Transverse colon (tissue), 4 donors: Measurements from ENCODE around the gene JAKMIP1. TPM values are rescaled to one million over a fixed set of nuclear protein-coding genes. Genes with fewer than 3 reads are reported as not detected.

Source experiments
- DNase-seq: peaks from one replicate; pipeline ENCODE4 v3.0.0-alpha.2; 2019
- H3K27ac ChIP-seq, 4 donors: fragments of 200-600 bp; sonication (generic); 2 replicates each; pipeline ENCODE4 v1.5.1; 2016 to 2018; ENCODE audit warnings: inconsistent platforms in 4 of 4
- H3K27me3 ChIP-seq: fragments of 200-600 bp; sonication (generic); 2 replicates; pipeline ENCODE4 v1.5.1; 2017; ENCODE audit warnings: inconsistent platforms
- H3K36me3 ChIP-seq, 4 donors: fragments of 200-600 bp; sonication (generic); 2 replicates each; pipeline ENCODE4 v1.5.1; 2017 to 2019; ENCODE audit warnings: inconsistent platforms in 4 of 4
- H3K4me1 ChIP-seq, 4 donors: fragments of 200-600 bp; sonication (generic); 2 replicates each; pipeline ENCODE4 v1.5.1; 2017 to 2020; ENCODE audit warnings: inconsistent platforms in 4 of 4
- H3K4me3 ChIP-seq, 4 donors: fragments of 200-600 bp; sonication (generic); 1 replicate in 1 of 4; 2 replicates in 3 of 4; pipeline versions ENCODE4 v1.5.1 to v1.6.1; 2017 to 2019; ENCODE audit warnings: inconsistent platforms in 4 of 4
- H3K9me3 ChIP-seq, 2 donors: fragments of 200-600 bp; sonication (generic); 2 replicates each; pipeline ENCODE4 v1.5.1; 2017 to 2019; ENCODE audit warnings: inconsistent platforms in 2 of 2
- EP300 ChIP-seq: sonication (generic); formaldehyde crosslinking; IDR thresholded peaks from one replicate; pipeline ENCODE4 v1.6.1; 2017; ENCODE audit warnings: antibody characterized with exemption, low read depth
- POLR2A ChIP-seq: fragments of 450-650 bp; IDR thresholded peaks from one replicate; pipeline ENCODE4 v1.6.1; 2016; ENCODE audit warnings: antibody characterized with exemption, mild to moderate bottlenecking, moderate library complexity
- POLR2AphosphoS5 ChIP-seq, 3 donors: sonication (generic); formaldehyde crosslinking; IDR thresholded peaks; one replicate each; pipeline ENCODE4 v1.6.1; 2016; ENCODE audit warnings: antibody characterized with exemption in 3 of 3
- WGBS, 2 donors: methylation state at CpG; one replicate each; pipeline ENCODE4 v1.1.5; 2018; ENCODE audit warnings: low coverage in 1 of 2; 5-methylcytosine and 5-hydroxymethylcytosine counted together
- in situ Hi-C, 4 donors: fragments of 200-750 bp; cut with MboI; loops; one replicate each; pipeline versions ENCODE4 v1.15.0 to v1.15.1; 2017; ENCODE audit warnings: low sequenced_read_pairs in 3 of 4, low pct_ligation_motif_present in 1 of 4, low pct_unique_long_range_greater_than_20kb in 1 of 4
- intact Hi-C: fragments of 100-400 bp; cut with DNase I; formaldehyde crosslinking; loops from one replicate; pipeline ENCODE4 v1.15.1; 2023; ENCODE audit warnings: low total_unique reads
- total RNA-seq, 4 donors: library from RNA; depleted of rRNA; stranded (reverse); fragments of >200 nt; gene quantifications; one replicate each; pipeline ENCODE4 v1.1.0, GENCODE V29; 2016
- TF ChIP-seq, protein P1 (sequence below), 5 experiments: fragments of 200-600 bp in 3 of 5; fragments of 450-650 bp in 2 of 5; sonication (generic) in 3 of 5; IDR thresholded peaks; 1 replicate in 2 of 5; 2 replicates in 3 of 5; pipeline ENCODE4 v1.5.1; 2016 to 2017; ENCODE audit warnings: antibody characterized with exemption in 5 of 5, inconsistent platforms in 3 of 5, mild to moderate bottlenecking in 2 of 5, moderate library complexity in 1 of 5

Gene JAKMIP1
- total RNA-seq, 4 donors from 2014 or later, result 1.2 to 1.7 TPM; not detected in 2

- WGBS, 2 donors, result 40 to 50% methylated on average over 2 to 7 of the region's 7 CpGs
- in situ Hi-C loops, result no loop called here
- TF ChIP-seq POLR2AphosphoS5 (IDR thresholded peaks at IDR 0.05) (no peak), EP300 (no peak), POLR2A (no peak)
- TF ChIP-seq, protein P1, sequence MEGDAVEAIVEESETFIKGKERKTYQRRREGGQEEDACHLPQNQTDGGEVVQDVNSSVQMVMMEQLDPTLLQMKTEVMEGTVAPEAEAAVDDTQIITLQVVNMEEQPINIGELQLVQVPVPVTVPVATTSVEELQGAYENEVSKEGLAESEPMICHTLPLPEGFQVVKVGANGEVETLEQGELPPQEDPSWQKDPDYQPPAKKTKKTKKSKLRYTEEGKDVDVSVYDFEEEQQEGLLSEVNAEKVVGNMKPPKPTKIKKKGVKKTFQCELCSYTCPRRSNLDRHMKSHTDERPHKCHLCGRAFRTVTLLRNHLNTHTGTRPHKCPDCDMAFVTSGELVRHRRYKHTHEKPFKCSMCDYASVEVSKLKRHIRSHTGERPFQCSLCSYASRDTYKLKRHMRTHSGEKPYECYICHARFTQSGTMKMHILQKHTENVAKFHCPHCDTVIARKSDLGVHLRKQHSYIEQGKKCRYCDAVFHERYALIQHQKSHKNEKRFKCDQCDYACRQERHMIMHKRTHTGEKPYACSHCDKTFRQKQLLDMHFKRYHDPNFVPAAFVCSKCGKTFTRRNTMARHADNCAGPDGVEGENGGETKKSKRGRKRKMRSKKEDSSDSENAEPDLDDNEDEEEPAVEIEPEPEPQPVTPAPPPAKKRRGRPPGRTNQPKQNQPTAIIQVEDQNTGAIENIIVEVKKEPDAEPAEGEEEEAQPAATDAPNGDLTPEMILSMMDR (IDR thresholded peaks at IDR 0.05), result no peak
Measured at GRCh38 chr4:6092131-6092530, 108.2 kb downstream of the JAKMIP1 start.

DNA sequence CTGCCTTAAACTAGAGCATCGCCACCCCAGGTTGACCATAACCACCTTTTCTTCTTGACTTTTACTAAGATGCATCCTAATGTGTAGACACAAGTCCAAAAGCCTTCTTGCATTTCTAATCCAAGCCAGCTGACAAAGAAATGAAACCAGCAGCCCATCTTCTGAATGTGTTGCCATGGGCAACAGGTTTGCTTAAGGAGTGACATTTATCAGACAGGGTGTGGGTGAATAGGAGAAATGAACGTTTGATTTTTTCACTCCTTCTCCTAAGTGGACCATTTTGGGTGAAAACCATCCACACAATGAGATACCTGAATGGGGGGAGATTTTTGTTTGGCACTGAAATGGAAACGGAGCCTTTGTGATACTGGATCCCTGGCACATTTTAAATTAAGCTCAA, 109.4 kb downstream of the JAKMIP1 start:
- TF ChIP-seq EP300, result no peak
- no peak for TF ChIP-seq POLR2AphosphoS5 (IDR thresholded peaks at IDR 0.05)
- TF ChIP-seq POLR2A, result no peak
- TF ChIP-seq, protein P1 (IDR thresholded peaks at IDR 0.05), result no peak
- no peaks in the 10 kb centered on the region for H3K27me3 ChIP-seq
- H3K27ac ChIP-seq, result no peak overlapping the region
- no peaks in the 10 kb centered on the region for H3K4me1 ChIP-seq
- 73 to 100% methylated on average over 1 to 3 of the region's 3 CpGs for WGBS, 2 donors
- H3K4me3 ChIP-seq, result no peak overlapping the region
- in situ Hi-C loops, result no loop called here
- H3K36me3 ChIP-seq, result no peaks in the 10 kb centered on the region
- no peak for DNase-seq
- intact Hi-C loops, result no loop called here
- no peaks in the 10 kb centered on the region for H3K9me3 ChIP-seq

More at GRCh38 chr4:6092131-6092530, 108.2 kb downstream of the JAKMIP1 start:
- Histone ChIP-seq H3K4me3 (no peak overlapping the region), H3K27me3 (no peaks in the 10 kb centered on the region), H3K9me3 (no peaks in the 10 kb centered on the region), H3K4me1 (no peaks in the 10 kb centered on the region), H3K27ac (no peak overlapping the region), H3K36me3 (no peaks in the 10 kb centered on the region)
- intact Hi-C loops, result no loop called here
- DNase-seq, result no peak

GRCh38 chr4:6088950-6089349, 111.4 kb downstream of the JAKMIP1 start:
- DNase-seq, result no peak
- H3K36me3 ChIP-seq, result no peaks in the 10 kb centered on the region
- TF ChIP-seq POLR2A, result no peak
- TF ChIP-seq EP300, result no peak
- TF ChIP-seq, protein P1 (IDR thresholded peaks at IDR 0.05), result no peak
- TF ChIP-seq POLR2AphosphoS5 (IDR thresholded peaks at IDR 0.05), result no peak
- in situ Hi-C loops (no loop called here), intact Hi-C loops (no loop called here)
- H3K27me3 ChIP-seq, result no peaks in the 10 kb centered on the region
- no peak overlapping the region for H3K4me3 ChIP-seq
- no peaks in the 10 kb centered on the region for H3K9me3 ChIP-seq
- H3K27ac ChIP-seq, result no peak overlapping the region
- H3K4me1 ChIP-seq, result no peaks in the 10 kb centered on the region
- WGBS, 2 donors, result 100% methylated on average over 2 of the region's 2 CpGs; no CpG with 5 or more reads in 1 of the 2 donors

DNA sequence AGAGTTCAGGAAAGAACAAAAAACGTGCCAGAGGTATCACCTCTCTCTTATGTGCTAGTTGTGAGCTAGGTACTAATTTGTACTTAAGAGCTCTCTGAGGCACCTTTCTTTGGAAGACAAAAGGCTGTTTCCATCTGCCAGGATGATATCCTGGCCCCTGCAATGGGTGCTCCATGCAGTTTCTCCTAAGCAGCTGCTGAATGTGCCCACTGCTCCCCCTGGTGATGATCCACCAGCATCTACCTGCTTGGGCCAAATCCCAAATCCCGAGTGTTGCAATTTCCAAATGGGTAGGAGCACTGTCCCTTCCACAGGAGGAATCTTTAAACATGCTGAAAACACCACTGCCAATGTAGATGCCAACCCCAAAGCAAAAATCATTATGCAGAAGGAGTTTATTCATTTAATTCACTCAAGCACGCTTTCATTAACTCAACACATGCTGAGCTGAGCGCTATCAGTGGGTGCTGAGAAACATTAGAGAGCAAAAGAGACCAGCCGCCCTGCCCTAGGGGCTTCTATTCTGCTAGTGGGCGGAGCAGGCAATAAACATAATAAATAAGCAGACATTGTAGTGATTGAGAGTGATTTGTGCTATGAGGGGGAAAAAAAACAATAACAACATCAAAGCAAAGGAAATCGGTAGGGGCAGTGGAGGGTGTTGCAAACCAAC, 112.5 kb downstream of the JAKMIP1 start:
- DNase-seq, result no peak
- Histone ChIP-seq H3K36me3 (no peaks in the 10 kb centered on the region), H3K9me3 (no peaks in the 10 kb centered on the region), H3K4me1 (no peaks in the 10 kb centered on the region), H3K27ac (no peak overlapping the region), H3K4me3 (no peak overlapping the region), H3K27me3 (no peaks in the 10 kb centered on the region)
- intact Hi-C loops, result no loop called here
- 53 to 61% methylated on average over 6 to 7 of the region's 7 CpGs for WGBS, 2 donors
- TF ChIP-seq POLR2AphosphoS5 (IDR thresholded peaks at IDR 0.05) (no peak), POLR2A (no peak), EP300 (no peak)
- TF ChIP-seq, protein P1 (IDR thresholded peaks at IDR 0.05), result peak in 2 of 5 experiments; percentile 10 to 24
- in situ Hi-C loops, result no loop called here
